ENCODE measurements around the gene AJAP1. TPM values are rescaled to one million over a fixed set of nuclear protein-coding genes. Genes with fewer than 3 reads are reported as not detected.

Gene AJAP1
- polyA plus RNA-seq, 1 of the 3 experiments (the other 2 are of a cell fraction) = not detected

DNA sequence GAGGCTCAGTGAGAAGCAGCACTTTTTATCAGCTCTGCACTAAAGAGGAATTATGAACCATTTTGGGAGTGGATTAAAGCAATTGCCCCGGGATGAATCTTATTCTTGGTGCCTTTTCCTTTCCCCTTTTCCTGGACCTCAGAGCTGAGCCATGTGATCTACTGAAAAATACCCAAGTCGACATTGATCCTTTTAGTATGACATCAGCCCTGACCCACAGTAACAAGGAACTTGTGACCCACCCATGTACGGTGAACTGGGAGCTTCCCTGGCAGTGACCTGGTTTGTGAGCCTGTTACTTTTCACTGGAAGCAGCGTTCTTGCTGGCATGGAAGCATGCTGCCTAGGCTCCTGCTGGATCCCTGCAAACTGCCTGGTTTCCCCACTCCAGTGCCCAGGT is 15.9 kb downstream of the AJAP1 start:
- Histone ChIP-seq H3K9ac (no peak overlapping the region), H3K9me3 (no peaks in the 10 kb centered on the region), H3K27me3 (ENCODE audit: insufficient read depth) (no peaks in the 10 kb centered on the region), H4K20me1 (ENCODE audit: insufficient read depth) (no peaks in the 10 kb centered on the region), H3K4me3 (ENCODE audit: low read depth in 2 of 2, low read length in 1 of 2) (no peak overlapping the region), H3K36me3 (replicated peaks in 1 of 2; ENCODE audit: control insufficient read depth in 1 of 2, insufficient read depth in 2 of 2, low read length in 1 of 2) (no peaks in the 10 kb centered on the region), H3F3A (replicated peaks; ENCODE audit: insufficient read depth) (no peaks in the 10 kb centered on the region), H3K27ac (ENCODE audit: low read depth in 2 of 2, low read length in 1 of 2) (no peak overlapping the region), H2AFZ (ENCODE audit: low read depth) (no peak overlapping the region), H3K4me1 (ENCODE audit: control insufficient read depth in 1 of 2, insufficient read depth in 2 of 2, low read depth in 1 of 2, low read length in 1 of 2) (no peaks in the 10 kb centered on the region; a peak in 1 of 4 replicates), H3K79me2 (ENCODE audit: insufficient read depth) (no peaks in the 10 kb centered on the region), H3K9me2 (no peaks in the 10 kb centered on the region), H3K4me2 (no peak overlapping the region)
- ChIA-PET POLR2A (no interaction called here), CTCF (interaction anchor here (4.9 kb wide), 1 partner anchor 12 kb away, joined by 31 read pairs; no protein-coding TSS in a partner anchor)
- no peak for DNase-seq
- TF ChIP-seq RAD21 (IDR thresholded peaks at IDR 0.05; ENCODE audit: low read length) (no peak), EP300 (IDR thresholded peaks at IDR 0.05; ENCODE audit: borderline replicate concordance in 1 of 2, low read depth in 1 of 2, low read length in 1 of 2) (no peak), FOXM1 (IDR thresholded peaks at IDR 0.05; ENCODE audit: low read depth) (no peak), JUND (IDR thresholded peaks at IDR 0.05) (no peak), TAF1 (IDR thresholded peaks at IDR 0.05; ENCODE audit: borderline replicate concordance, low read depth, low read length) (no peak), USF2 (IDR thresholded peaks at IDR 0.05; ENCODE audit: borderline replicate concordance, low read depth, low read length) (no peak), TEAD4 (IDR thresholded peaks at IDR 0.05; ENCODE audit: borderline replicate concordance, insufficient read depth) (no peak), NRF1 (IDR thresholded peaks at IDR 0.05; ENCODE audit: low read depth, low read length) (no peak), POLR2AphosphoS5 (IDR thresholded peaks at IDR 0.05; ENCODE audit: low read depth, low read length) (no peak), PBX3 (IDR thresholded peaks at IDR 0.05) (no peak), IRF3 (IDR thresholded peaks at IDR 0.05; ENCODE audit: low read depth, low read length) (no peak), ELF1 (IDR thresholded peaks at IDR 0.05) (no peak)
- TF ChIP-seq, protein P1, sequence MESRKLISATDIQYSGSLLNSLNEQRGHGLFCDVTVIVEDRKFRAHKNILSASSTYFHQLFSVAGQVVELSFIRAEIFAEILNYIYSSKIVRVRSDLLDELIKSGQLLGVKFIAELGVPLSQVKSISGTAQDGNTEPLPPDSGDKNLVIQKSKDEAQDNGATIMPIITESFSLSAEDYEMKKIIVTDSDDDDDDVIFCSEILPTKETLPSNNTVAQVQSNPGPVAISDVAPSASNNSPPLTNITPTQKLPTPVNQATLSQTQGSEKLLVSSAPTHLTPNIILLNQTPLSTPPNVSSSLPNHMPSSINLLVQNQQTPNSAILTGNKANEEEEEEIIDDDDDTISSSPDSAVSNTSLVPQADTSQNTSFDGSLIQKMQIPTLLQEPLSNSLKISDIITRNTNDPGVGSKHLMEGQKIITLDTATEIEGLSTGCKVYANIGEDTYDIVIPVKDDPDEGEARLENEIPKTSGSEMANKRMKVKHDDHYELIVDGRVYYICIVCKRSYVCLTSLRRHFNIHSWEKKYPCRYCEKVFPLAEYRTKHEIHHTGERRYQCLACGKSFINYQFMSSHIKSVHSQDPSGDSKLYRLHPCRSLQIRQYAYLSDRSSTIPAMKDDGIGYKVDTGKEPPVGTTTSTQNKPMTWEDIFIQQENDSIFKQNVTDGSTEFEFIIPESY (IDR thresholded peaks at IDR 0.05; ENCODE audit: borderline replicate concordance, low read depth) = no peak
- TF ChIP-seq, protein P2, sequence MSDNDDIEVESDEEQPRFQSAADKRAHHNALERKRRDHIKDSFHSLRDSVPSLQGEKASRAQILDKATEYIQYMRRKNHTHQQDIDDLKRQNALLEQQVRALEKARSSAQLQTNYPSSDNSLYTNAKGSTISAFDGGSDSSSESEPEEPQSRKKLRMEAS (IDR thresholded peaks at IDR 0.05; ENCODE audit: low read depth) = no peak
- 28% methylated on average over 4 of the region's 4 CpGs for WGBS (ENCODE audit: low lambda C conversion rate)

Data from SK-N-SH (cell line).